ENCODE data around the gene COQ10B. TPM values are rescaled to one million over a fixed set of nuclear protein-coding genes. Genes with fewer than 3 reads are reported as not detected.

Gene COQ10B
- total RNA-seq, 6 experiments from 2014 or later: 36.0 to 42.4 (median 39.4) TPM

- H3K4me1 Mint-ChIP-seq (ENCODE audit: low read depth): peaks cover 20% of the 10 kb centered on the region
- no peak overlapping the region for H3K27ac Mint-ChIP-seq
- peaks cover 1% of the 10 kb centered on the region; the same call in 1 of the 2 replicates for H3K27me3 Mint-ChIP-seq (ENCODE audit: insufficient read depth)
- H3K36me3 Mint-ChIP-seq (ENCODE audit: low read depth): peaks cover 21% of the 10 kb centered on the region
- no peak for TF ChIP-seq CTCF (IDR thresholded peaks at IDR 0.05)
- no peak for DNase-seq
- no peaks in the 10 kb centered on the region for H3K9me3 Mint-ChIP-seq
- no peak overlapping the region for H3K4me3 Mint-ChIP-seq
These were observed 50.6 kb downstream of the COQ10B start for GRCh38 chr2:197504000-197504399.

GRCh38 chr2:197504512-197504911 lies 51.2 kb downstream of the COQ10B start:
- no peak for TF ChIP-seq CTCF (IDR thresholded peaks at IDR 0.05)
- H3K4me3 Mint-ChIP-seq: no peak overlapping the region
- H3K4me1 Mint-ChIP-seq (ENCODE audit: low read depth): peaks cover 20% of the 10 kb centered on the region
- H3K9me3 Mint-ChIP-seq: no peaks in the 10 kb centered on the region
- peaks cover 20% of the 10 kb centered on the region for H3K36me3 Mint-ChIP-seq (ENCODE audit: low read depth)
- no peak overlapping the region for H3K27ac Mint-ChIP-seq
- DNase-seq: no peak
- no peaks in the 10 kb centered on the region for H3K27me3 Mint-ChIP-seq (ENCODE audit: insufficient read depth)

- no peak for DNase-seq
- Mint-ChIP-seq H3K27ac (no peak overlapping the region), H3K27me3 (ENCODE audit: insufficient read depth) (no peaks in the 10 kb centered on the region), H3K36me3 (ENCODE audit: low read depth) (peaks cover 9% of the 10 kb centered on the region), H3K9me3 (no peaks in the 10 kb centered on the region), H3K4me1 (ENCODE audit: low read depth) (peaks cover 12% of the 10 kb centered on the region), H3K4me3 (no peak overlapping the region)
- TF ChIP-seq CTCF (IDR thresholded peaks at IDR 0.05): no peak
These were observed 53.3 kb downstream of the COQ10B start for GRCh38 chr2:197506658-197507057.

- H3K9me3 Mint-ChIP-seq: no peaks in the 10 kb centered on the region
- no peaks in the 10 kb centered on the region; the same call in 1 of the 2 replicates for H3K27me3 Mint-ChIP-seq (ENCODE audit: insufficient read depth)
- no peak overlapping the region for H3K27ac Mint-ChIP-seq
- H3K36me3 Mint-ChIP-seq (ENCODE audit: low read depth): peaks cover 4% of the 10 kb centered on the region; the same call in 1 of the 2 replicates
- TF ChIP-seq CTCF (IDR thresholded peaks at IDR 0.05): no peak
- no peak for DNase-seq
- peaks cover 28% of the 10 kb centered on the region for H3K4me1 Mint-ChIP-seq (ENCODE audit: low read depth)
- H3K4me3 Mint-ChIP-seq: no peak overlapping the region
These were observed 60.6 kb downstream of the COQ10B start for GRCh38 chr2:197513915-197514314.

- Mint-ChIP-seq H3K27me3 (ENCODE audit: insufficient read depth) (no peaks in the 10 kb centered on the region; the same call in 1 of the 2 replicates), H3K9me3 (no peaks in the 10 kb centered on the region), H3K27ac (peak overlapping the region; percentile 92), H3K36me3 (ENCODE audit: low read depth) (peaks cover 4% of the 10 kb centered on the region; the same call in 1 of the 2 replicates), H3K4me1 (ENCODE audit: low read depth) (peaks cover 36% of the 10 kb centered on the region), H3K4me3 (peak overlapping the region; percentile 100)
- DNase-seq: no peak
- TF ChIP-seq CTCF (IDR thresholded peaks at IDR 0.05): no peak
These were observed 61.4 kb downstream of the COQ10B start for GRCh38 chr2:197514754-197515153.

- H3K36me3 Mint-ChIP-seq (ENCODE audit: low read depth): peaks cover 6% of the 10 kb centered on the region; the same call in 1 of the 2 replicates
- H3K27ac Mint-ChIP-seq: peak overlapping the region; percentile 92
- no peaks in the 10 kb centered on the region for H3K9me3 Mint-ChIP-seq
- H3K4me3 Mint-ChIP-seq: peak overlapping the region; percentile 100
- H3K4me1 Mint-ChIP-seq (ENCODE audit: low read depth): peaks cover 36% of the 10 kb centered on the region
- TF ChIP-seq CTCF (IDR thresholded peaks at IDR 0.05): no peak
- no peak for DNase-seq
- no peaks in the 10 kb centered on the region; the same call in 1 of the 2 replicates for H3K27me3 Mint-ChIP-seq (ENCODE audit: insufficient read depth)
These were observed 62.0 kb downstream of the COQ10B start for GRCh38 chr2:197515315-197515738.
